HG02970 (cell line): ENCODE measurements around the gene ICOS.
"Not testable (repeated sequence)": the region's sequence is repeated elsewhere in the genome, so short reads cannot be mapped to it uniquely, and the experiment has no call there.

ENCODE experiments used
- ATAC-seq: cut with Tn5 transposase; IDR thresholded peaks from one replicate; pipeline ENCODE4 v1.9.1; 2021; ENCODE audit warnings: mild to moderate bottlenecking, moderate library complexity, moderate number of reproducible peaks; ENCODE audit not compliant: unreplicated experiment, low FRiP score

Gene ICOS

GRCh38 chr2:203972066-203972465 is 35.5 kb downstream of the ICOS start:
- no peak for ATAC-seq

- no peak for ATAC-seq
Measured at GRCh38 chr2:203973000-203973399, 36.4 kb downstream of the ICOS start.

GRCh38 chr2:203973676-203974075 is 37.1 kb downstream of the ICOS start:
- ATAC-seq = no peak

GRCh38 chr2:203975912-203976311 is 39.3 kb downstream of the ICOS start:
- ATAC-seq = no peak

GRCh38 chr2:203982276-203982675 is 45.7 kb downstream of the ICOS start:
- ATAC-seq = no peak

- no peak for ATAC-seq
Measured at GRCh38 chr2:203983064-203983715, 46.6 kb downstream of the ICOS start.

GRCh38 chr2:203985978-203986377 is 49.4 kb downstream of the ICOS start:
- not testable (repeated sequence) for ATAC-seq

GRCh38 chr2:203987959-203988358 is 51.4 kb downstream of the ICOS start:
- no peak for ATAC-seq

GRCh38 chr2:203988500-203989260 is 52.1 kb downstream of the ICOS start:
- no peak for ATAC-seq

- ATAC-seq = no peak
Measured at GRCh38 chr2:203989521-203989920, 53.0 kb downstream of the ICOS start.

GRCh38 chr2:203992509-203992908 is 55.9 kb downstream of the ICOS start:
- no peak for ATAC-seq

GRCh38 chr2:203993011-203993410 is 56.4 kb downstream of the ICOS start:
- ATAC-seq = no peak

- no peak for ATAC-seq
Measured at GRCh38 chr2:203993560-203993959, 57.0 kb downstream of the ICOS start.

- no peak for ATAC-seq
Measured at GRCh38 chr2:203994735-203995134, 58.2 kb downstream of the ICOS start.

GRCh38 chr2:203996692-203997091 is 60.1 kb downstream of the ICOS start:
- no peak for ATAC-seq

- no peak for ATAC-seq
Measured at GRCh38 chr2:203997481-203997880, 60.9 kb downstream of the ICOS start.

GRCh38 chr2:203997980-203998809 is 61.6 kb downstream of the ICOS start:
- no peak for ATAC-seq

- ATAC-seq = no peak
Measured at GRCh38 chr2:203999835-204000234, 63.3 kb downstream of the ICOS start.

- no peak for ATAC-seq
Measured at GRCh38 chr2:204000446-204000845, 63.9 kb downstream of the ICOS start.

GRCh38 chr2:204003276-204003990 is 66.9 kb downstream of the ICOS start:
- ATAC-seq = no peak

GRCh38 chr2:204004912-204005311 is 68.3 kb downstream of the ICOS start:
- ATAC-seq = no peak
